Activated gamma-delta T cell (primary cell): ENCODE results near the gene PANK4.

ENCODE experiments used
- DNase-seq: peaks from one replicate; lab custom pipeline; 2025; lab: John Stamatoyannopoulos, UW

PANK4 gene

GRCh38 chr1:2544875-2545640, 18.7 kb upstream of the PANK4 start:
- no peak for DNase-seq

- no peak for DNase-seq
These were observed 17.9 kb upstream of the PANK4 start for GRCh38 chr1:2544093-2544874.

GRCh38 chr1:2543543-2544092, 17.2 kb upstream of the PANK4 start:
- DNase-seq: no peak

GRCh38 chr1:2542246-2542915, 16.0 kb upstream of the PANK4 start:
- no peak for DNase-seq

- no peak for DNase-seq
These were observed 15.3 kb upstream of the PANK4 start for GRCh38 chr1:2541619-2542245.

GRCh38 chr1:2540816-2541492, 14.6 kb upstream of the PANK4 start:
- DNase-seq: no peak

GRCh38 chr1:2539312-2539907, 13.0 kb upstream of the PANK4 start:
- no peak for DNase-seq

- DNase-seq: no peak
These were observed 12.5 kb upstream of the PANK4 start for GRCh38 chr1:2538872-2539271.

- no peak for DNase-seq
These were observed 12.0 kb upstream of the PANK4 start for GRCh38 chr1:2538376-2538775.

- DNase-seq: no peak
These were observed 11.4 kb upstream of the PANK4 start for GRCh38 chr1:2537784-2538115.

- no peak for DNase-seq
These were observed 9.6 kb upstream of the PANK4 start for GRCh38 chr1:2535981-2536380.

- no peak for DNase-seq
These were observed 9.1 kb upstream of the PANK4 start for GRCh38 chr1:2535455-2535854.

- DNase-seq: no peak
These were observed 8.5 kb upstream of the PANK4 start for GRCh38 chr1:2534687-2535441.

- no peak for DNase-seq
These were observed 7.9 kb upstream of the PANK4 start for GRCh38 chr1:2534315-2534686.

GRCh38 chr1:2533365-2533764, 7.0 kb upstream of the PANK4 start:
- DNase-seq: no peak

- no peak for DNase-seq
These were observed 6.2 kb upstream of the PANK4 start for GRCh38 chr1:2532485-2533160.

GRCh38 chr1:2530513-2531361, 4.3 kb upstream of the PANK4 start:
- no peak for DNase-seq

- DNase-seq: no peak
These were observed 3.6 kb upstream of the PANK4 start, which contains the start of gene HES5 for GRCh38 chr1:2529784-2530512. Gene HES5 (minus strand): TSS chr1:2530263. CDS start chr1:2530164, 99 bp downstream.
